WTC11 (cell line): Measurements from ENCODE around the gene SPATA17.

Experiments
- CBFB ChIP-seq: sonication (generic); formaldehyde crosslinking; IDR thresholded peaks from 2 replicates; pipeline ENCODE4 v1.8.1; 2022; ENCODE audit warnings: mild to moderate bottlenecking, low read depth, missing genetic modification reagents
- CREB1 ChIP-seq: sonication (generic); formaldehyde crosslinking; IDR thresholded peaks from 2 replicates; pipeline ENCODE4 v1.8.0; 2023; ENCODE audit warnings: mild to moderate bottlenecking, missing genetic modification reagents
- CTCF ChIP-seq: fragments of 200-600 bp; IDR thresholded peaks from 2 replicates; pipeline ENCODE4 v1.8.0; 2022; ENCODE audit warnings: antibody characterized with exemption
- ESRRA ChIP-seq: sonication (generic); formaldehyde crosslinking; IDR thresholded peaks from 2 replicates; pipeline ENCODE4 v1.8.1; 2022; ENCODE audit warnings: mild to moderate bottlenecking, missing genetic modification reagents, borderline replicate concordance
- HMGXB4 ChIP-seq: sonication (generic); formaldehyde crosslinking; IDR thresholded peaks from 2 replicates; pipeline ENCODE4 v1.8.1; 2023; ENCODE audit warnings: mild to moderate bottlenecking, moderate library complexity, missing genetic modification reagents
- MLX ChIP-seq: sonication (generic); formaldehyde crosslinking; IDR thresholded peaks from 2 replicates; pipeline ENCODE4 v1.8.1; 2023; ENCODE audit warnings: mild to moderate bottlenecking, missing genetic modification reagents, moderate library complexity
- NR3C1 ChIP-seq: sonication (generic); formaldehyde crosslinking; conservative IDR thresholded peaks from 2 replicates; pipeline ENCODE4 v1.8.1; 2023; ENCODE audit warnings: low read depth, mild to moderate bottlenecking, missing genetic modification reagents
- TF ChIP-seq, protein P1 (sequence below): sonication (generic); formaldehyde crosslinking; IDR thresholded peaks from 2 replicates; pipeline ENCODE4 v1.8.1; 2023; ENCODE audit warnings: mild to moderate bottlenecking, missing genetic modification reagents, moderate library complexity

GRCh38 chr1:217687511-217687910, 56.4 kb downstream of the SPATA17 start:
- TF ChIP-seq HMGXB4 (CRISPR knock-in tag) (no peak), CTCF (no peak), CBFB (CRISPR knock-in tag) (no peak), CREB1 (CRISPR knock-in tag) (no peak), ESRRA (CRISPR knock-in tag) (no peak), MLX (CRISPR knock-in tag) (no peak), NR3C1 (CRISPR knock-in tag) (no peak)
- TF ChIP-seq, protein P1, sequence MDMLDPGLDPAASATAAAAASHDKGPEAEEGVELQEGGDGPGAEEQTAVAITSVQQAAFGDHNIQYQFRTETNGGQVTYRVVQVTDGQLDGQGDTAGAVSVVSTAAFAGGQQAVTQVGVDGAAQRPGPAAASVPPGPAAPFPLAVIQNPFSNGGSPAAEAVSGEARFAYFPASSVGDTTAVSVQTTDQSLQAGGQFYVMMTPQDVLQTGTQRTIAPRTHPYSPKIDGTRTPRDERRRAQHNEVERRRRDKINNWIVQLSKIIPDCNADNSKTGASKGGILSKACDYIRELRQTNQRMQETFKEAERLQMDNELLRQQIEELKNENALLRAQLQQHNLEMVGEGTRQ (CRISPR knock-in tag) = no peak
